ENCODE data around the gene HOXD3. TPM values are rescaled to one million over a fixed set of nuclear protein-coding genes. Genes with fewer than 3 reads are reported as not detected.

HOXD3 gene
- polyA plus RNA-seq, 1 of the 3 experiments (the other 2 are of a cell fraction) = 0.81 TPM

DNA sequence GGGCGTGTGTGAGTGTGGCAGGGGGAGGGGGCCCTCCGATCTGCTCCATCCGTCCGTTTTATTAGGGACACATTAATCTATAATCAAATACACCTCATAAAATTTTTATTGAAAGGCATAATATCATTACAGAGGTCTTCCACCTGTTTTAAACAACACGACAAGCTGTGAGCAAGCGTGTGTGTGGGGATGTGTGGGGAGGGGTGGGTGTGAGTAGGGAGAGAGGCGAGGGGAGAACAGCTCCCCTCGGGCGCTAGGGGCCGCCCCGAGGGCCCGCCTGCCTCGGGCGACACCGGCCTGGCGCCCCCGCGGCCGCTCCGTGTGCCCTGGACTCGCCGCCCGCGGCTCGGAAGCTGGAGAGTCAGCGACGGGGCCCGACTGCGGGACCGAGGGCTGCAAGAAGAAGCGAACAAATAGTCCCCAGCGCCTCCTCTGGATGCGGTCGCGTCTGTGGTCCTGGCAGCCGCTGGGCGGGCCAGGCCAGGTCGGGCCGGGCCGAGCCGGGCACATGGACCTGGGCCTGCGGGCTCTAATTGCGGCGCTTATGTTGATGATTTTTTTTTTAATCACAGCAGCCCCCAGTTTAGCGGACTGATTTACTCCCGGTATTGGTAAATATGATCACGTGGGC lies 34.9 kb upstream of the HOXD3 start (continued):
- TF ChIP-seq, protein P1, sequence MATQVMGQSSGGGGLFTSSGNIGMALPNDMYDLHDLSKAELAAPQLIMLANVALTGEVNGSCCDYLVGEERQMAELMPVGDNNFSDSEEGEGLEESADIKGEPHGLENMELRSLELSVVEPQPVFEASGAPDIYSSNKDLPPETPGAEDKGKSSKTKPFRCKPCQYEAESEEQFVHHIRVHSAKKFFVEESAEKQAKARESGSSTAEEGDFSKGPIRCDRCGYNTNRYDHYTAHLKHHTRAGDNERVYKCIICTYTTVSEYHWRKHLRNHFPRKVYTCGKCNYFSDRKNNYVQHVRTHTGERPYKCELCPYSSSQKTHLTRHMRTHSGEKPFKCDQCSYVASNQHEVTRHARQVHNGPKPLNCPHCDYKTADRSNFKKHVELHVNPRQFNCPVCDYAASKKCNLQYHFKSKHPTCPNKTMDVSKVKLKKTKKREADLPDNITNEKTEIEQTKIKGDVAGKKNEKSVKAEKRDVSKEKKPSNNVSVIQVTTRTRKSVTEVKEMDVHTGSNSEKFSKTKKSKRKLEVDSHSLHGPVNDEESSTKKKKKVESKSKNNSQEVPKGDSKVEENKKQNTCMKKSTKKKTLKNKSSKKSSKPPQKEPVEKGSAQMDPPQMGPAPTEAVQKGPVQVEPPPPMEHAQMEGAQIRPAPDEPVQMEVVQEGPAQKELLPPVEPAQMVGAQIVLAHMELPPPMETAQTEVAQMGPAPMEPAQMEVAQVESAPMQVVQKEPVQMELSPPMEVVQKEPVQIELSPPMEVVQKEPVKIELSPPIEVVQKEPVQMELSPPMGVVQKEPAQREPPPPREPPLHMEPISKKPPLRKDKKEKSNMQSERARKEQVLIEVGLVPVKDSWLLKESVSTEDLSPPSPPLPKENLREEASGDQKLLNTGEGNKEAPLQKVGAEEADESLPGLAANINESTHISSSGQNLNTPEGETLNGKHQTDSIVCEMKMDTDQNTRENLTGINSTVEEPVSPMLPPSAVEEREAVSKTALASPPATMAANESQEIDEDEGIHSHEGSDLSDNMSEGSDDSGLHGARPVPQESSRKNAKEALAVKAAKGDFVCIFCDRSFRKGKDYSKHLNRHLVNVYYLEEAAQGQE (IDR thresholded peaks at IDR 0.05; ENCODE audit: low read depth, low read length) = no peak
- TF ChIP-seq TEAD4 (IDR thresholded peaks at IDR 0.05; ENCODE audit: borderline replicate concordance, insufficient read depth) = no peak
- no peak for TF ChIP-seq RFX5 (IDR thresholded peaks at IDR 0.05; ENCODE audit: low read length)
- TF ChIP-seq FOXM1 (IDR thresholded peaks at IDR 0.05; ENCODE audit: low read depth) = no peak
- TF ChIP-seq CHD2 (IDR thresholded peaks at IDR 0.05; ENCODE audit: low read length, partially characterized antibody) = peak; percentile 58
- no peak for TF ChIP-seq GATA2 (CRISPR knock-in tag; IDR thresholded peaks at IDR 0.05)
- TF ChIP-seq TCF12 (IDR thresholded peaks at IDR 0.05) = no peak
- TF ChIP-seq RXRA (IDR thresholded peaks at IDR 0.05; ENCODE audit: borderline replicate concordance, low read depth) = no peak
- TF ChIP-seq ELF1 (IDR thresholded peaks at IDR 0.05) = 0 out of 2 replicates have a peak, but pooled peaks have one; percentile 24
- no peak for TF ChIP-seq MEF2A (IDR thresholded peaks at IDR 0.05; ENCODE audit: borderline replicate concordance, low read depth)
- TF ChIP-seq, protein P2, sequence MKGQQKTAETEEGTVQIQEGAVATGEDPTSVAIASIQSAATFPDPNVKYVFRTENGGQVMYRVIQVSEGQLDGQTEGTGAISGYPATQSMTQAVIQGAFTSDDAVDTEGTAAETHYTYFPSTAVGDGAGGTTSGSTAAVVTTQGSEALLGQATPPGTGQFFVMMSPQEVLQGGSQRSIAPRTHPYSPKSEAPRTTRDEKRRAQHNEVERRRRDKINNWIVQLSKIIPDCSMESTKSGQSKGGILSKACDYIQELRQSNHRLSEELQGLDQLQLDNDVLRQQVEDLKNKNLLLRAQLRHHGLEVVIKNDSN (IDR thresholded peaks at IDR 0.05; ENCODE audit: borderline replicate concordance, low read depth) = peak; percentile 96
- TF ChIP-seq, protein P3, sequence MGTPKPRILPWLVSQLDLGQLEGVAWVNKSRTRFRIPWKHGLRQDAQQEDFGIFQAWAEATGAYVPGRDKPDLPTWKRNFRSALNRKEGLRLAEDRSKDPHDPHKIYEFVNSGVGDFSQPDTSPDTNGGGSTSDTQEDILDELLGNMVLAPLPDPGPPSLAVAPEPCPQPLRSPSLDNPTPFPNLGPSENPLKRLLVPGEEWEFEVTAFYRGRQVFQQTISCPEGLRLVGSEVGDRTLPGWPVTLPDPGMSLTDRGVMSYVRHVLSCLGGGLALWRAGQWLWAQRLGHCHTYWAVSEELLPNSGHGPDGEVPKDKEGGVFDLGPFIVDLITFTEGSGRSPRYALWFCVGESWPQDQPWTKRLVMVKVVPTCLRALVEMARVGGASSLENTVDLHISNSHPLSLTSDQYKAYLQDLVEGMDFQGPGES (IDR thresholded peaks at IDR 0.05; ENCODE audit: low read depth, low read length) = no peak
- TF ChIP-seq, protein P4, sequence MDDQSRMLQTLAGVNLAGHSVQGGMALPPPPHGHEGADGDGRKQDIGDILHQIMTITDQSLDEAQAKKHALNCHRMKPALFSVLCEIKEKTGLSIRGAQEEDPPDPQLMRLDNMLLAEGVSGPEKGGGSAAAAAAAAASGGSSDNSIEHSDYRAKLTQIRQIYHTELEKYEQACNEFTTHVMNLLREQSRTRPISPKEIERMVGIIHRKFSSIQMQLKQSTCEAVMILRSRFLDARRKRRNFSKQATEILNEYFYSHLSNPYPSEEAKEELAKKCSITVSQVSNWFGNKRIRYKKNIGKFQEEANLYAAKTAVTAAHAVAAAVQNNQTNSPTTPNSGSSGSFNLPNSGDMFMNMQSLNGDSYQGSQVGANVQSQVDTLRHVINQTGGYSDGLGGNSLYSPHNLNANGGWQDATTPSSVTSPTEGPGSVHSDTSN (IDR thresholded peaks at IDR 0.05) = peak; percentile 13; the same call in 1 of the 2 replicates
- TF ChIP-seq JUND (IDR thresholded peaks at IDR 0.05) = no peak
- TF ChIP-seq EZH2phosphoT487 (IDR thresholded peaks at IDR 0.05; ENCODE audit: borderline replicate concordance, low read depth) = no peak
- no peak for TF ChIP-seq RCOR1 (IDR thresholded peaks at IDR 0.05; ENCODE audit: low read length)
- no peak for TF ChIP-seq NRF1 (IDR thresholded peaks at IDR 0.05; ENCODE audit: low read depth, low read length)
- TF ChIP-seq, protein P5, sequence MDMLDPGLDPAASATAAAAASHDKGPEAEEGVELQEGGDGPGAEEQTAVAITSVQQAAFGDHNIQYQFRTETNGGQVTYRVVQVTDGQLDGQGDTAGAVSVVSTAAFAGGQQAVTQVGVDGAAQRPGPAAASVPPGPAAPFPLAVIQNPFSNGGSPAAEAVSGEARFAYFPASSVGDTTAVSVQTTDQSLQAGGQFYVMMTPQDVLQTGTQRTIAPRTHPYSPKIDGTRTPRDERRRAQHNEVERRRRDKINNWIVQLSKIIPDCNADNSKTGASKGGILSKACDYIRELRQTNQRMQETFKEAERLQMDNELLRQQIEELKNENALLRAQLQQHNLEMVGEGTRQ (IDR thresholded peaks at IDR 0.05; ENCODE audit: borderline replicate concordance, low read depth, low read length) = peak; percentile 69
- TF ChIP-seq, protein P6, sequence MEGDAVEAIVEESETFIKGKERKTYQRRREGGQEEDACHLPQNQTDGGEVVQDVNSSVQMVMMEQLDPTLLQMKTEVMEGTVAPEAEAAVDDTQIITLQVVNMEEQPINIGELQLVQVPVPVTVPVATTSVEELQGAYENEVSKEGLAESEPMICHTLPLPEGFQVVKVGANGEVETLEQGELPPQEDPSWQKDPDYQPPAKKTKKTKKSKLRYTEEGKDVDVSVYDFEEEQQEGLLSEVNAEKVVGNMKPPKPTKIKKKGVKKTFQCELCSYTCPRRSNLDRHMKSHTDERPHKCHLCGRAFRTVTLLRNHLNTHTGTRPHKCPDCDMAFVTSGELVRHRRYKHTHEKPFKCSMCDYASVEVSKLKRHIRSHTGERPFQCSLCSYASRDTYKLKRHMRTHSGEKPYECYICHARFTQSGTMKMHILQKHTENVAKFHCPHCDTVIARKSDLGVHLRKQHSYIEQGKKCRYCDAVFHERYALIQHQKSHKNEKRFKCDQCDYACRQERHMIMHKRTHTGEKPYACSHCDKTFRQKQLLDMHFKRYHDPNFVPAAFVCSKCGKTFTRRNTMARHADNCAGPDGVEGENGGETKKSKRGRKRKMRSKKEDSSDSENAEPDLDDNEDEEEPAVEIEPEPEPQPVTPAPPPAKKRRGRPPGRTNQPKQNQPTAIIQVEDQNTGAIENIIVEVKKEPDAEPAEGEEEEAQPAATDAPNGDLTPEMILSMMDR (IDR thresholded peaks at IDR 0.05) = no peak; the same call in 1 of the 2 replicates
- TF ChIP-seq POLR2AphosphoS5 (IDR thresholded peaks at IDR 0.05; ENCODE audit: low read depth, low read length) = no peak
- TF ChIP-seq YY1 (IDR thresholded peaks at IDR 0.05; ENCODE audit: low read depth) = peak; percentile 47; the same call in 1 of the 2 replicates
